Activated T-helper 17 cell treated with anti-CD3 and anti-CD28 coated beads, Interleukin-2, amount 50 U/mL, for 72 hours (primary cell): ENCODE data around the gene TRAF6. TPM values are rescaled to one million over a fixed set of nuclear protein-coding genes. Genes with fewer than 3 reads are reported as not detected.

Experiments used
- ATAC-seq: fragments of 150-1000 bp; cut with Tn5 transposase; replicated peaks from 2 replicates; pipeline ENCODE4 v1.10.0; 2021; ENCODE audit warnings: mild to moderate bottlenecking, moderate library complexity
- H3K27ac Mint-ChIP-seq: one replicate; pipeline ENCODE4 v1.8.0; 2022; ENCODE audit warnings: mixed read lengths
- H3K27me3 Mint-ChIP-seq: one replicate; pipeline ENCODE4 v1.8.0; 2022; ENCODE audit warnings: mixed read lengths
- H3K36me3 Mint-ChIP-seq: one replicate; pipeline ENCODE4 v1.8.0; 2022; ENCODE audit warnings: low read depth, mild to moderate bottlenecking, mixed read lengths
- H3K4me1 Mint-ChIP-seq: one replicate; pipeline ENCODE4 v1.8.0; 2022; ENCODE audit warnings: mixed read lengths
- H3K4me3 Mint-ChIP-seq: one replicate; pipeline ENCODE4 v1.8.0; 2022; ENCODE audit warnings: mild to moderate bottlenecking, mixed read lengths
- H3K9me3 Mint-ChIP-seq: one replicate; pipeline ENCODE4 v1.8.0; 2022; ENCODE audit warnings: mixed read lengths
- total RNA-seq, 2 donors: library from RNA; stranded (reverse); gene quantifications; one replicate each; pipeline ENCODE4 v1.2.3, GENCODE V29; 2022

TRAF6 gene
- total RNA-seq, 2 donors from 2014 or later: 8.7 to 10.7 TPM

DNA sequence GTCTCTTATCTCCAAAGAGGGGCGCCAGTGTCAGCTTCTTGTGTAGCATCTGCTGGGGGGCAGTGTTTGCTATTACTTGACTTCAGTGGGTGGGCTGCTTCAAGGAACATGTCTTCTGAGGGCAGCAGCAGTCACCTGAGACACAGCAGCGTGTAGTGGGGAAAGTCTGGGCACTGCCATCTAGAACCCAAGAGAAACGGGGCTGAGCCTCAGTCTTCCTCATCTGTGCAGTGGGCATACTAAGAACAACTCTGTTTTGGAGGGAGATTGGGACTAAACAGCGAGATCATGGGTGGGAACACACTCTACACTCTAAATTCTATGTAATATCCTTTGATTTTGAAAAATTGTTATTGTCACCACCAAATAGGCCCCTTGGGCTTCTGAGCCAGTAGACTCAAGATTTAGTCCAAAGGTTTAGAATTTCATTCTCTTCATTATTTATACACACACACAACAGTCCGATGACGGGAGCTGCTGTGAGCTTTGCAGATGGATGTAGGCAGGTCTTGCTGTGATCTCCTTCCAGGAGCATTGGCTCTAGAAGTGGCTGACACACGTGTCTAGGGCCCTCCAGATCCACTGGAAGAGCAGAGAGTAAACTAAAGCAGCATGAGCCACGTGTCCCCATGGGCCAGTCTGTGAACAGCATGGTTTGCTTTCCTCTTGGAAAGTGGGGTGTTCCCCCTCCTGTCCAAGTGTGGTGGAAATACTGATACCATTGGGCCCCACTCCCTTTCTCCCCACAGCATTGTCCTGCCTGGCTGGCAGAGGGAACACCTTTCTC lies 51.8 kb downstream of the TRAF6 start:
- Mint-ChIP-seq H3K27ac (no peak overlapping the region), H3K9me3 (no peaks in the 10 kb centered on the region), H3K4me3 (no peak overlapping the region), H3K4me1 (peaks cover 5% of the 10 kb centered on the region), H3K36me3 (no peaks in the 10 kb centered on the region), H3K27me3 (no peaks in the 10 kb centered on the region)
- ATAC-seq: no peak

DNA sequence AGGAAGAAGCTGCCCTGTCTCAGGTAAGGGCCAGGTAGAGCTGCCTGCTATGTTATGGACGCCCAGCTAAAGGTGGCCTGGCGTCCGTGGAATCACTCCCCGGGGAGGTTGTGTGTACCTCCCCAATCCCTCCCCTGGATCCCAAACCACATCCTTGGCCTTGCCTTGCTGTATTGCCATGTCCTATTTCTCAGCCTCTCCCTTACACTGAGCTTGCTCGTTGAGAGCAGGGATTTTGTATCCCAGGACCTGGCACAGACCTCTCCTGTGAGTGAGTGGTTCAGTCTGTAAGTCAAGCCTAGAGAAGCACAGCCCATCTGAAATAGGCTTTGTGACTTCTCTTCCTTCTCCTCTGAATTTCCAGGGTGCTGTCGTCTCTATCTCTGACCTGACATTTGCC lies 53.9 kb downstream of the TRAF6 start:
- H3K27ac Mint-ChIP-seq: no peak overlapping the region
- no peak for ATAC-seq
- H3K9me3 Mint-ChIP-seq: no peaks in the 10 kb centered on the region
- H3K36me3 Mint-ChIP-seq: peaks cover 6% of the 10 kb centered on the region
- H3K4me3 Mint-ChIP-seq: no peak overlapping the region
- peaks cover 14% of the 10 kb centered on the region for H3K4me1 Mint-ChIP-seq
- no peaks in the 10 kb centered on the region for H3K27me3 Mint-ChIP-seq

- no peak for ATAC-seq
- H3K4me3 Mint-ChIP-seq: no peak overlapping the region
- no peaks in the 10 kb centered on the region for H3K27me3 Mint-ChIP-seq
- H3K27ac Mint-ChIP-seq: no peak overlapping the region
- peaks cover 17% of the 10 kb centered on the region for H3K4me1 Mint-ChIP-seq
- H3K9me3 Mint-ChIP-seq: no peaks in the 10 kb centered on the region
- peaks cover 6% of the 10 kb centered on the region for H3K36me3 Mint-ChIP-seq
These were observed 54.4 kb downstream of the TRAF6 start for GRCh38 chr11:36455658-36456111.

DNA sequence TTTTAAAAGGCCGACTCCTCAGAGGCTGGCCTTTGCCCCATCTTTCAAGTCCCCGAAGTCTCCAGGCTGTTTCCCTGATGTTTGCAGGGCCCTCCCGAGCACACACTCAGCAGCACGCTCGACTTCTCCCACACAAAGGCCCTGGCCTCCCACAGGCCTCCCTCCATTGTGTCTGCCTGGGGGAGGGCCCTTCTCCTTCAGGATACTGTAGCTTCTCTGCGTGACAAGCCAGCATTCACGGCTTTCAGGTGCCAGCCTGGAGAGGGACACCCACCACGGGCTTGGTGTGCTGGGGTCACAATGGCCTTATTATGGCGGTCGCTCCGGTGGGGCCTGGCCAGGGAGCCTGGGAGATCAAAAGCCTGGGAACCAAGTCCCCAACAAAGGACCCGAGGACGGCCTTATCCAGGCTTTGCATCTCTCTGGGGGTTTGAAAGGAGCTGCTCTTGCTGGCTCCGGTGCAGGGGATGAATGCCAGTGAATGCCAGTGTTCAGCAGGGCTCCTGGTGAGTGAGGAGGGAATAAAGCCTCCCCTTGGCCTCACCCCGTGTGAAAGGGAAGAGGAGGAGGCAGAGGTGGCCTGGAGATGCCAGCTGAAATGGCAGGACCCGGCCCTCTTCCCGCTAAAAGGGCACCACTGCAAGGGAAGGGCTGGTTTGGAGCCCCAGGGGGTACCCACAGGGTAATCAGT lies 55.0 kb downstream of the TRAF6 start:
- Mint-ChIP-seq H3K4me1 (peaks cover 17% of the 10 kb centered on the region), H3K4me3 (no peak overlapping the region), H3K9me3 (no peaks in the 10 kb centered on the region), H3K27me3 (no peaks in the 10 kb centered on the region), H3K27ac (no peak overlapping the region), H3K36me3 (peaks cover 7% of the 10 kb centered on the region)
- ATAC-seq: no peak

- Mint-ChIP-seq H3K27me3 (no peaks in the 10 kb centered on the region), H3K4me1 (peaks cover 22% of the 10 kb centered on the region), H3K36me3 (peaks cover 11% of the 10 kb centered on the region), H3K27ac (no peak overlapping the region), H3K9me3 (no peaks in the 10 kb centered on the region), H3K4me3 (no peak overlapping the region)
- ATAC-seq: no peak
These were observed 55.5 kb downstream of the TRAF6 start for GRCh38 chr11:36454551-36454940.

- peak; percentile 34 for ATAC-seq
- H3K4me3 Mint-ChIP-seq: no peak overlapping the region
- H3K27me3 Mint-ChIP-seq: no peaks in the 10 kb centered on the region
- no peaks in the 10 kb centered on the region for H3K9me3 Mint-ChIP-seq
- peak overlapping the region; percentile 1 for H3K27ac Mint-ChIP-seq
- peaks cover 11% of the 10 kb centered on the region for H3K36me3 Mint-ChIP-seq
- H3K4me1 Mint-ChIP-seq: peaks cover 23% of the 10 kb centered on the region
These were observed 56.4 kb downstream of the TRAF6 start for GRCh38 chr11:36453678-36454077.

- peaks cover 23% of the 10 kb centered on the region for H3K4me1 Mint-ChIP-seq
- no peaks in the 10 kb centered on the region for H3K27me3 Mint-ChIP-seq
- peaks cover 18% of the 10 kb centered on the region for H3K36me3 Mint-ChIP-seq
- ATAC-seq: no peak
- H3K27ac Mint-ChIP-seq: peak overlapping the region; percentile 1
- H3K9me3 Mint-ChIP-seq: no peaks in the 10 kb centered on the region
- no peak overlapping the region for H3K4me3 Mint-ChIP-seq
These were observed 57.1 kb downstream of the TRAF6 start for GRCh38 chr11:36452961-36453360.

DNA sequence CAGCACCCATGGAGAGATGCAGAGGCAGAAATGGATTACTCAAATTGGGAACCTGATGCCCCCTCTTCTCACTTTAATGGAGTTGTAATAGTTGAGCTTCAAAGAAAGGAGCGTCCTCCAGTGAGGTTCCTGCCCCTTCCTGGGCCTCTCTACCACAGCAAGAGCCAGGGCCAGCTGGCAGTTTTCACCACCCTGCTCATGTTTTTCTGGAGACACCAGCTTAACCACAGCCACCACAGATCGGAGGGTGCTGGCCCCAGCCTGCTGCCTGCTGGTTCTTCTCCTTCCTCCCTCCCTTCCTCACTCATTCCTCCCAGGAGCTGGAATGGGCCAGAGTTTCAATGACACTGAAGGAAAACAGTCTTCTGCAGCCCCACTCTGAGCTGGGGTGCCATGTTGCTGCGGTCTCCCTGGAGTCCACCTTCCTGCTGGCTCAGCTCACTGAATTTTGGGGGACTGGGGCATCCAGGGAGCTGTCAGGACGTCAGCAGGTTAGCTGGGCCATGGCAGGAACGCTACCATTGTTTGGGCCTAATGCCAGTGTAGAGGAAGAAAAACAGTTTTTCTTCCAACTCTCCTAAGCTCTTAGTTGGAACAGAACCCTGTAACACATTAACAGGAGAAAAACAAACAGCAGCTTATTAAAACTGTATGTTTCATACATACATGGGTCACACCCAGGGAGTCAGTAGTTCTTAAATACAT lies 57.7 kb downstream of the TRAF6 start:
- Mint-ChIP-seq H3K9me3 (no peaks in the 10 kb centered on the region), H3K4me3 (peak overlapping the region; percentile 32), H3K27me3 (no peaks in the 10 kb centered on the region), H3K4me1 (peaks cover 23% of the 10 kb centered on the region), H3K27ac (peak overlapping the region; percentile 1), H3K36me3 (peaks cover 22% of the 10 kb centered on the region)
- peak; percentile 61 for ATAC-seq

GRCh38 chr11:36451681-36452080 lies 58.4 kb downstream of the TRAF6 start:
- Mint-ChIP-seq H3K4me1 (peaks cover 23% of the 10 kb centered on the region), H3K27ac (no peak overlapping the region), H3K4me3 (no peak overlapping the region), H3K36me3 (peaks cover 22% of the 10 kb centered on the region), H3K9me3 (no peaks in the 10 kb centered on the region), H3K27me3 (no peaks in the 10 kb centered on the region)
- no peak for ATAC-seq

GRCh38 chr11:36451045-36451444 lies 59.0 kb downstream of the TRAF6 start:
- Mint-ChIP-seq H3K36me3 (peaks cover 22% of the 10 kb centered on the region), H3K4me3 (peak overlapping the region; percentile 52), H3K4me1 (peaks cover 23% of the 10 kb centered on the region)

GRCh38 chr11:36450110-36450572 lies 59.9 kb downstream of the TRAF6 start:
- peak overlapping the region; percentile 52 for H3K4me3 Mint-ChIP-seq

More at GRCh38 chr11:36451045-36451444, 59.0 kb downstream of the TRAF6 start:
- no peak for ATAC-seq
- Mint-ChIP-seq H3K27ac (no peak overlapping the region), H3K9me3 (no peaks in the 10 kb centered on the region), H3K27me3 (no peaks in the 10 kb centered on the region)

GRCh38 chr11:36449561-36450096 lies 60.4 kb downstream of the TRAF6 start:
- H3K27me3 Mint-ChIP-seq: no peaks in the 10 kb centered on the region
- peaks cover 23% of the 10 kb centered on the region for H3K4me1 Mint-ChIP-seq
- no peak overlapping the region for H3K27ac Mint-ChIP-seq
- ATAC-seq: no peak
- no peaks in the 10 kb centered on the region for H3K9me3 Mint-ChIP-seq
- peak overlapping the region; percentile 52 for H3K4me3 Mint-ChIP-seq
- peaks cover 22% of the 10 kb centered on the region for H3K36me3 Mint-ChIP-seq

More at GRCh38 chr11:36450110-36450572, 59.9 kb downstream of the TRAF6 start:
- Mint-ChIP-seq H3K27me3 (no peaks in the 10 kb centered on the region), H3K9me3 (no peaks in the 10 kb centered on the region), H3K27ac (no peak overlapping the region), H3K36me3 (peaks cover 22% of the 10 kb centered on the region), H3K4me1 (peaks cover 23% of the 10 kb centered on the region)
- ATAC-seq: no peak

GRCh38 chr11:36447947-36448346 lies 62.1 kb downstream of the TRAF6 start:
- Mint-ChIP-seq H3K36me3 (peaks cover 22% of the 10 kb centered on the region), H3K27ac (no peak overlapping the region), H3K4me3 (no peak overlapping the region), H3K4me1 (peaks cover 23% of the 10 kb centered on the region), H3K9me3 (no peaks in the 10 kb centered on the region), H3K27me3 (no peaks in the 10 kb centered on the region)
- no peak for ATAC-seq

DNA sequence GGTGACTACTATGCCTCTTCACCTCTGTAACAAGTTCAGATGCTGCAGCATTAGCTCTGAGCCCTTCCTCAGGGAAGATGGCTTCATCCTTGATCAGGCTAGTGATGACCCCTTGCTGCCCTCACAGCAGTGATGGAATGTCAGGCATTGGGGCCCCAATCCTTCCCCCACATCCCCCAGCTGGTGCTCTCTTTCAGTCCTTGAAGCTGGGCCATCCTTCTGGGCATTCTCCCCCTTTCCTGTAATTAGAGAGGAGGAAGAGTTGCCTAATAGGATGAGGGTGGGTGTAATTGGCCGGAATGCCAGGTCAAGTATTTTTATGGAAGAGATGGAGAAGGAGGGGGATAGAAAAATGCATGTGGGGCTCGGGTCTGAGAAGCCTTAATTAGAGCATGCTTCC lies 62.6 kb downstream of the TRAF6 start:
- no peak overlapping the region for H3K27ac Mint-ChIP-seq
- ATAC-seq: no peak
- no peaks in the 10 kb centered on the region for H3K9me3 Mint-ChIP-seq
- H3K4me3 Mint-ChIP-seq: no peak overlapping the region
- peaks cover 22% of the 10 kb centered on the region for H3K36me3 Mint-ChIP-seq
- H3K27me3 Mint-ChIP-seq: no peaks in the 10 kb centered on the region
- peaks cover 23% of the 10 kb centered on the region for H3K4me1 Mint-ChIP-seq
